ENCODE results near the gene INTS1.

DNA sequence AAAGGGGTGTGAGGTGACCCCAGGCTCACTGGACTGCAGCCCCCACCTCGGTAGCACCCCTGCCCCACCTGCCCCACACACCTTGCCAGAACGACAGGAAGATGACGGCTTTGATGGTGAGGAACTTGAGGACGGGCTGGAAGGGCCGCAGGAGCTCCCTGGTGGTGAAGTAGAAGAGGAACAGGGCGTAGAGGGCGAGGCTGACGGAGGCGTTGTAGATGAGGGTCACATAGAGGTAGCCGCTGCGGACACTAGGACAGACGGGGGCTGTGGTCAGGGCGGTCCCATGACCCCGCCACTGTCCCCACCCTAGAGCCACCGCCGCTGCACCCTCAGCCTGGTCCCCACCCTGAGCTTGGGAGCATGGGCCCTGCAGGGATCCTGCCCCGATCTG, 44.2 kb upstream of the INTS1 start:
- TF ChIP-seq POLR2A (IDR thresholded peaks at IDR 0.05; ENCODE audit: low read depth, low read length) (no peak), POLR2AphosphoS5 (IDR thresholded peaks at IDR 0.05; ENCODE audit: low read depth, low read length) (no peak)

Data from GM12892 (cell line).